Testis (tissue), 3 donors: ENCODE data around the gene SCFD2. TPM values are rescaled to one million over a fixed set of nuclear protein-coding genes. Genes with fewer than 3 reads are reported as not detected.

Source experiments
- DNase-seq: peaks from one replicate; pipeline ENCODE4 v3.0.0-alpha.2; 2019
- H3K27ac ChIP-seq, 2 donors: fragments of 200-600 bp; sonication (generic); one replicate each; pipeline ENCODE4 v1.5.1; 2019
- H3K27me3 ChIP-seq: fragments of 200-600 bp; sonication (generic); one replicate; pipeline ENCODE4 v1.5.1; 2019
- H3K36me3 ChIP-seq: fragments of 200-600 bp; sonication (generic); one replicate; pipeline ENCODE4 v1.5.1; 2017; ENCODE audit warnings: low read depth; ENCODE audit errors: missing control alignments
- H3K4me1 ChIP-seq: fragments of 200-600 bp; sonication (generic); one replicate; pipeline ENCODE4 v1.5.1; 2019
- H3K4me3 ChIP-seq, 2 donors: fragments of 200-600 bp; sonication (generic); one replicate each; pipeline ENCODE4 v1.5.1; 2017 to 2019
- H3K9me3 ChIP-seq: fragments of 200-600 bp; sonication (generic); one replicate; pipeline ENCODE4 v1.5.1; 2017
- CTCF ChIP-seq, 3 experiments: fragments of 450-650 bp in 2 of 3; fragments of 200-600 bp in 1 of 3; sonication (generic) in 1 of 3; IDR thresholded peaks; one replicate each; pipeline ENCODE4 v1.5.1; 2016 to 2019; ENCODE audit warnings: antibody characterized with exemption in 3 of 3, mild to moderate bottlenecking in 2 of 3, moderate library complexity in 1 of 3
- POLR2A ChIP-seq: fragments of 450-650 bp; IDR thresholded peaks from one replicate; pipeline ENCODE4 v1.6.1; 2017; ENCODE audit warnings: antibody characterized with exemption, mild to moderate bottlenecking, moderate library complexity
- WGBS, 2 donors: methylation state at CpG; one replicate each; pipeline ENCODE4 v1.1.5; 2018; 5-methylcytosine and 5-hydroxymethylcytosine counted together
- intact Hi-C: fragments of 100-400 bp; cut with DNase I; formaldehyde crosslinking; loops from one replicate; pipeline ENCODE4 v1.15.1; 2023; ENCODE audit warnings: low total_unique reads
- polyA plus RNA-seq: library from polyadenylated mRNA; stranded (reverse); fragments of 350-450 nt; fragmentation: Illumina TruSeq; extraction: RNeasy Lipid Tissue Mini Kit (QIAGEN cat#74804); gene quantifications from one replicate; pipeline ENCODE4 v1.2.3, GENCODE V29; 2014; ENCODE audit warnings: low read depth, low replicate concordance; ENCODE audit not compliant: insufficient read depth
- total RNA-seq, 2 donors: library from RNA; depleted of rRNA; stranded (reverse); fragments of >200 nt; gene quantifications; one replicate each; pipeline ENCODE4 v1.2.3, GENCODE V29; 2016

The SCFD2 gene
- total and polyA plus RNA-seq, 3 donors from 2014 or later: 6.0 to 24.5 (median 21.3) TPM

- Histone ChIP-seq H3K27me3 (no peaks in the 10 kb centered on the region), H3K4me1 (peaks cover 21% of the 10 kb centered on the region), H3K27ac (no peak overlapping the region), H3K4me3 (no peak overlapping the region), H3K9me3 (no peaks in the 10 kb centered on the region), H3K36me3 (no peaks in the 10 kb centered on the region)
- no peak for DNase-seq
- 83 to 87% methylated on average over 4 of the region's 4 CpGs for WGBS, 2 donors
- intact Hi-C loops: no loop called here
- no peak for TF ChIP-seq CTCF (IDR thresholded peaks at IDR 0.05)
- TF ChIP-seq POLR2A: no peak
Observed at GRCh38 chr4:52947401-52948056, 418.3 kb downstream of the SCFD2 start.

- intact Hi-C loops: no loop called here
- peak; percentile 46 for DNase-seq
- no peak for TF ChIP-seq POLR2A
- TF ChIP-seq CTCF (IDR thresholded peaks at IDR 0.05): no peak
- no peaks in the 10 kb centered on the region for H3K36me3 ChIP-seq
- H3K4me1 ChIP-seq: peaks cover 18% of the 10 kb centered on the region
- H3K27ac ChIP-seq: peak overlapping the region in 1 of 2 donors; percentile 6
- no peaks in the 10 kb centered on the region for H3K9me3 ChIP-seq
- H3K27me3 ChIP-seq: no peaks in the 10 kb centered on the region
- no peak overlapping the region for H3K4me3 ChIP-seq
- 75 to 80% methylated on average over 4 of the region's 4 CpGs for WGBS, 2 donors
Observed at GRCh38 chr4:52946855-52947254, 419.0 kb downstream of the SCFD2 start.

- Histone ChIP-seq H3K9me3 (no peaks in the 10 kb centered on the region), H3K27ac (peak overlapping the region in 1 of 2 donors; percentile 73), H3K4me1 (peaks cover 18% of the 10 kb centered on the region), H3K36me3 (no peaks in the 10 kb centered on the region), H3K27me3 (no peaks in the 10 kb centered on the region), H3K4me3 (no peak overlapping the region)
- TF ChIP-seq CTCF (IDR thresholded peaks at IDR 0.05): no peak
- no peak for TF ChIP-seq POLR2A
- 50 to 52% methylated on average over 2 of the region's 2 CpGs for WGBS, 2 donors
- no peak for DNase-seq
- intact Hi-C loops: no loop called here
Observed at GRCh38 chr4:52945982-52946381, 419.9 kb downstream of the SCFD2 start.

GRCh38 chr4:52945326-52945898, 420.4 kb downstream of the SCFD2 start:
- DNase-seq: peak; percentile 58
- no peak for TF ChIP-seq POLR2A
- TF ChIP-seq CTCF (IDR thresholded peaks at IDR 0.05): no peak
- intact Hi-C loops: no loop called here
- Histone ChIP-seq H3K36me3 (no peaks in the 10 kb centered on the region), H3K27ac (peak overlapping the region; percentile 60 to 73), H3K4me1 (peaks cover 18% of the 10 kb centered on the region), H3K9me3 (no peaks in the 10 kb centered on the region), H3K27me3 (no peaks in the 10 kb centered on the region), H3K4me3 (no peak overlapping the region)
- WGBS, 2 donors: 34 to 44% methylated on average over 2 of the region's 2 CpGs

- intact Hi-C loops: no loop called here
- peaks cover 18% of the 10 kb centered on the region for H3K4me1 ChIP-seq
- H3K27ac ChIP-seq: peak overlapping the region in 1 of 2 donors; percentile 73
- no peaks in the 10 kb centered on the region for H3K27me3 ChIP-seq
- DNase-seq: no peak
- H3K4me3 ChIP-seq: no peak overlapping the region
- no peaks in the 10 kb centered on the region for H3K36me3 ChIP-seq
- H3K9me3 ChIP-seq: no peaks in the 10 kb centered on the region
- TF ChIP-seq POLR2A (no peak), CTCF (IDR thresholded peaks at IDR 0.05) (no peak)
Observed at GRCh38 chr4:52943677-52944076, 422.2 kb downstream of the SCFD2 start.
